Measurements from ENCODE around the gene FNTB. TPM values are rescaled to one million over a fixed set of nuclear protein-coding genes. Genes with fewer than 3 reads are reported as not detected.

Gene FNTB
- total and polyA plus RNA-seq, 9 of the 15 experiments (the other 6 are each of a cell fraction or from before 2014, with no cell fraction given) = 6.9 to 23.2 (median 12.2) TPM

- Histone ChIP-seq H3K4me2 (ENCODE audit: insufficient read depth, low read length) (no peak overlapping the region), H3K79me2 (ENCODE audit: control insufficient read depth, insufficient read depth, low read length) (peaks cover 11% of the 10 kb centered on the region), H2AFZ (ENCODE audit: low read depth, low read length) (no peak overlapping the region), H4K20me1 (replicated peaks; ENCODE audit: control insufficient read depth, insufficient read depth, low read length) (no peaks in the 10 kb centered on the region; the same call in 1 of the 2 replicates), H3K9me1 (ENCODE audit: control insufficient read depth, insufficient read depth, low read length) (no peaks in the 10 kb centered on the region), H3K27ac (ENCODE audit: extremely low read depth, low read depth, low read length) (no peak overlapping the region), H3K9ac (ENCODE audit: insufficient read depth in 1 of 2, low read depth in 2 of 2, low read length in 2 of 2) (no peak overlapping the region), H3K4me1 (replicated peaks in 1 of 2; ENCODE audit: control insufficient read depth in 2 of 2, insufficient read depth in 2 of 2, low read length in 2 of 2) (peaks cover 0 to 16% of the 10 kb centered on the region in 2 experiments; a peak in 3 of 5 replicates), H3K36me3 (ENCODE audit: control insufficient read depth, insufficient read depth, low read length) (peaks cover 85% of the 10 kb centered on the region), H3K9me3 (replicated peaks; ENCODE audit: control insufficient read depth, insufficient read depth, low read depth, low read length) (no peaks in the 10 kb centered on the region), H3K27me3 (ENCODE audit: control insufficient read depth in 2 of 2, insufficient read depth in 2 of 2, low read length in 2 of 2) (no peaks in the 10 kb centered on the region), H3K4me3 (no peak overlapping the region)
- 72% methylated on average over 4 of the region's 5 CpGs for WGBS (ENCODE audit: insufficient coverage, low coverage, missing lambda C conversion rate)
- ATAC-seq = no peak
- no TSS peak for BruUV-seq (replicated peaks)
- ChIA-PET CTCF (ENCODE audit: low intra/inter-chr PET ratio) (no interaction called here), POLR2A (no interaction called here)
- FAIRE-seq = no peak
- DNase-seq (ENCODE audit: extremely low read depth in 1 of 4, low spot score in 3 of 4) = no peak
- in situ Hi-C loops (cut with MboI) = no loop called here
- intact Hi-C loops (cut with micrococcal nuclease) = no loop called here
- TF ChIP-seq BRD9 (IDR thresholded peaks at IDR 0.05; ENCODE audit: low read depth, partially characterized antibody) = no peak
- TF ChIP-seq SIRT6 (IDR thresholded peaks at IDR 0.05; ENCODE audit: low read depth, low read length) = no peak
- TF ChIP-seq TCFL5 (CRISPR knock-in tag; conservative IDR thresholded peaks at IDR 0.05) = no peak
- no peak for TF ChIP-seq E2F4 (CRISPR knock-in tag; IDR thresholded peaks at IDR 0.05; ENCODE audit: low read depth)
- TF ChIP-seq KAT7 (CRISPR knock-in tag; IDR thresholded peaks at IDR 0.05; ENCODE audit: borderline replicate concordance) = no peak
- TF ChIP-seq TFAM (CRISPR knock-in tag; conservative IDR thresholded peaks at IDR 0.05) = no peak
- no peak for TF ChIP-seq ZNF274 (IDR thresholded peaks at IDR 0.05; ENCODE audit: borderline replicate concordance, low read depth, low read length)
- TF ChIP-seq ZMIZ1 (IDR thresholded peaks at IDR 0.05; ENCODE audit: low read depth in 2 of 2, low read length in 2 of 2) = no peak
- no peak for TF ChIP-seq MXD1 (CRISPR knock-in tag; IDR thresholded peaks at IDR 0.05; ENCODE audit: borderline replicate concordance, poor library complexity, severe bottlenecking)
- TF ChIP-seq, protein P1, sequence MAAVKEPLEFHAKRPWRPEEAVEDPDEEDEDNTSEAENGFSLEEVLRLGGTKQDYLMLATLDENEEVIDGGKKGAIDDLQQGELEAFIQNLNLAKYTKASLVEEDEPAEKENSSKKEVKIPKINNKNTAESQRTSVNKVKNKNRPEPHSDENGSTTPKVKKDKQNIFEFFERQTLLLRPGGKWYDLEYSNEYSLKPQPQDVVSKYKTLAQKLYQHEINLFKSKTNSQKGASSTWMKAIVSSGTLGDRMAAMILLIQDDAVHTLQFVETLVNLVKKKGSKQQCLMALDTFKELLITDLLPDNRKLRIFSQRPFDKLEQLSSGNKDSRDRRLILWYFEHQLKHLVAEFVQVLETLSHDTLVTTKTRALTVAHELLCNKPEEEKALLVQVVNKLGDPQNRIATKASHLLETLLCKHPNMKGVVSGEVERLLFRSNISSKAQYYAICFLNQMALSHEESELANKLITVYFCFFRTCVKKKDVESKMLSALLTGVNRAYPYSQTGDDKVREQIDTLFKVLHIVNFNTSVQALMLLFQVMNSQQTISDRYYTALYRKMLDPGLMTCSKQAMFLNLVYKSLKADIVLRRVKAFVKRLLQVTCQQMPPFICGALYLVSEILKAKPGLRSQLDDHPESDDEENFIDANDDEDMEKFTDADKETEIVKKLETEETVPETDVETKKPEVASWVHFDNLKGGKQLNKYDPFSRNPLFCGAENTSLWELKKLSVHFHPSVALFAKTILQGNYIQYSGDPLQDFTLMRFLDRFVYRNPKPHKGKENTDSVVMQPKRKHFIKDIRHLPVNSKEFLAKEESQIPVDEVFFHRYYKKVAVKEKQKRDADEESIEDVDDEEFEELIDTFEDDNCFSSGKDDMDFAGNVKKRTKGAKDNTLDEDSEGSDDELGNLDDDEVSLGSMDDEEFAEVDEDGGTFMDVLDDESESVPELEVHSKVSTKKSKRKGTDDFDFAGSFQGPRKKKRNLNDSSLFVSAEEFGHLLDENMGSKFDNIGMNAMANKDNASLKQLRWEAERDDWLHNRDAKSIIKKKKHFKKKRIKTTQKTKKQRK (IDR thresholded peaks at IDR 0.05; ENCODE audit: borderline replicate concordance, low read depth, low read length) = no peak
- TF ChIP-seq ZNF79 (CRISPR knock-in tag; IDR thresholded peaks at IDR 0.05; ENCODE audit: low read depth) = no peak
- TF ChIP-seq IFI16 (CRISPR knock-in tag; IDR thresholded peaks at IDR 0.05) = no peak
- no peak for TF ChIP-seq ATF7 (IDR thresholded peaks at IDR 0.05)
- no peak for TF ChIP-seq TRIM28 (IDR thresholded peaks at IDR 0.05)
- no peak for TF ChIP-seq BCL6 (CRISPR knock-in tag; IDR thresholded peaks at IDR 0.05)
These were observed 93.1 kb downstream of the FNTB start for GRCh38 chr14:65079768-65080167.

Data from K562 (cell line).